Stimulated activated CD8-positive, alpha-beta memory T cell treated with anti-CD3 and anti-CD28 coated beads, Interleukin-7, amount 100 ng/mL, for 4 hours (primary cell): ENCODE results near the gene SLC35D2.
"Not testable (repeated sequence)": the region's sequence is repeated elsewhere in the genome, so short reads cannot be mapped to it uniquely, and the experiment has no call there.

Experiments
- DNase-seq, 2 donors: peaks; one replicate each; pipeline ENCODE4 v3.0.0-alpha.2; 2020; ENCODE audit warnings: low read depth in 2 of 2

The SLC35D2 gene

DNA sequence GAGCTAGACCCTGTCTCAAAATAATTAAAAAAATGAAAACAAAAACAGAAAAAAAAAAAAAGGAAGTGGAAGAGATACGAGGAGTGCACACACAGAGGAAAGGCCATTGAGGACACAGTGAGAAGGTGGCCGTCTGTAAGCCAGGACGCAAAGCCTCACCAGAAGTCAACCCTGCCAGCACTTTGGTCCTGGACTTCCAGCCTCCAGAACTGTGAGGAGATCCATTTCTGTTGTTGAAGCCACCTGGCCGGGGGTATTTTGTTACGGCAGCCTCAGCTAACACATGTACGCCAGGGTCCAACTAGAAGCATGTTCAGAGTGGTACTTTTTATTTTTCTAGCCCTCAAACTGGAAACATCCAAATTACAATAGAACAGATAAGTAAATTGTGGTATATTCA is 21.8 kb downstream of the SLC35D2 start:
- DNase-seq: no peak

DNA sequence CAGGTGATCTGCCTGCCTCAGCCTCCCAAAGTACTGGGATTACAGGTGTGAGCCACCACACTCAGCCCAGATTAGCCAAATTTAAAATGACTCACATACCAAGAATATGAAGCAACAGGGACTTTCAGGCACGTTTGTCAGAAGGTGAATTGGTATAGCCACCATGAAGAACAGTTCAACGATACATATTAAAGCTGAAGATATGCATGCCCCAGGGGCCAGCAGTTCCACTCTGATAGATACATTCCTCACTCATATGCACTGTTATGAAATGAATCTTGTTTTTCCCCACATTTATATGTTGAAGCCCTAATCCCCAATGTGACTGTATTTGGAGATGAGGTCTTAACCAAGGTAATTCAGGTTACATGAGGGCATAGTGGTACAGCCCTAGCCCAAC is 22.5 kb downstream of the SLC35D2 start:
- no peak for DNase-seq

GRCh38 chr9:96360523-96360922 is 23.0 kb downstream of the SLC35D2 start:
- not testable (repeated sequence) for DNase-seq

DNA sequence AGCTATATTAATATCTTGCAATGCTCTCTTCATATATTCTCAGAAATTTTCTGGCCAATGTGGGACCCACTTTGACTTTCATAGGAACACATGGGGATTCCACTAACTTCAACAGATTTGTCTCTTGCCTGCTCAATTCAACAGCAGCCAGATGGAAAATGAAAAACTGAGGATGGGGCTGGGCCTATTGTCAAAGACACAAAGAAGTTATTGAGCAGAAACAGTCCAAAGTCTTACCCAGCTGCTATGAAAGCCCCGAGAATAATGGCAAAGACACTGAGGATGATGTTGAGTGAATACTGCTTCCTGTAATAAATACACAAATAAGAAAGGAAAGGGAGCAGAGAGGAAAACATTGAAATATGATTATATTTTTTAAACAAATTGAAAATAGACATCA is 32.6 kb downstream of the SLC35D2 start:
- no peak for DNase-seq

DNA sequence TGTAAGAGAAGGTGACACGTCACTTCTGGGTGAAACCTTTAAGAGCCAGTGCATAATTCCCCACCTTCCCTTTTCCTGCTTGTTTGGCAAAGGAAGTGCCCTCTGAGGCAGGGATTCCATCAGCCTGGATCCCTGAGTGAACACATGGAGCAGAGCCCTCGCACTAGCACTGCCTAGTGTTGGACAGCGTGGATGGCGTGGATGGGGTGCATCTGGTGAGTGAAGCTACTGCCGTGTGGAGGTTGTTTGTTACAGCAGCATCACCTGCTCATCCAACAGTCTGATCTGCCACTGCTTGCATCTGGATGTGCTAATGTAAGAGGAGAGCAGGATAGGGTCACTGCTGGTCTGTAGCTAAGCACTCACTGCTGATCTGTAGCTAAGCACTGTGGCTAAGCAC is 35.2 kb downstream of the SLC35D2 start:
- no peak for DNase-seq

- no peak for DNase-seq
Measured at GRCh38 chr9:96345551-96345950, 38.0 kb downstream of the SLC35D2 start.

DNA sequence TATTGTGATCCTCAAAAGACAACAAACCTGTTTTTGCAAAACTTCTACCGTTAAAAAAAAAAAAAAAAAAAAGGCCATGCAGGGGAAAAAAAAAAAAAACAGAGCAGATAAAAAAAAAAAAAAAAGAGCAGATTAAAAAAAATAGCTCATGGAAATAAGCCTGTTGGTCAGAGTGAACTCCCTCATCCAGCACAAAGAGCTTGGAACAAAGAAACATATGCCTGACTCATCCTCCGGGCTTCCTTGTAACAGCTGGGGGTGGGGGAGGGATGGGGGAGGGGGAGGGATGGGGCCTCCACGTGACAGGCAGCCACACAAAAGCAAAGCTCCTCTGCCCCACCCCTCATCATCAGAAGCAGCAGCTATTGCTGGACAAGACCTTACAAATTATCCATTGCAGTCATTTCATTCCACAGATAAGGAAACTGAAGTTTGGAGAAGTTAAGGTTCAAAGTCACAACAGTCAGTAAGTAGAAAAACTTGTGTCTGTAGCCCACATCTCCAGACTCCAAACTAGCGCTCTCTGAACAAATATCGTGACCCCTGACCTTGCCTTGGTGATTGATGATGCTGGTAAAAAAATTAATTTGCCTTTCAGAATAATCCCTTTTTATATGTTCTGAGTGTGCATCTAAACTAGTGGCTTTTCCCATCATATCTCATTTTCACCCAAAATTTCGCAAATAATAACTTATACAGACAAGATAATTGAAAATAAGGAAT is 38.9 kb downstream of the SLC35D2 start:
- DNase-seq: no peak

DNA sequence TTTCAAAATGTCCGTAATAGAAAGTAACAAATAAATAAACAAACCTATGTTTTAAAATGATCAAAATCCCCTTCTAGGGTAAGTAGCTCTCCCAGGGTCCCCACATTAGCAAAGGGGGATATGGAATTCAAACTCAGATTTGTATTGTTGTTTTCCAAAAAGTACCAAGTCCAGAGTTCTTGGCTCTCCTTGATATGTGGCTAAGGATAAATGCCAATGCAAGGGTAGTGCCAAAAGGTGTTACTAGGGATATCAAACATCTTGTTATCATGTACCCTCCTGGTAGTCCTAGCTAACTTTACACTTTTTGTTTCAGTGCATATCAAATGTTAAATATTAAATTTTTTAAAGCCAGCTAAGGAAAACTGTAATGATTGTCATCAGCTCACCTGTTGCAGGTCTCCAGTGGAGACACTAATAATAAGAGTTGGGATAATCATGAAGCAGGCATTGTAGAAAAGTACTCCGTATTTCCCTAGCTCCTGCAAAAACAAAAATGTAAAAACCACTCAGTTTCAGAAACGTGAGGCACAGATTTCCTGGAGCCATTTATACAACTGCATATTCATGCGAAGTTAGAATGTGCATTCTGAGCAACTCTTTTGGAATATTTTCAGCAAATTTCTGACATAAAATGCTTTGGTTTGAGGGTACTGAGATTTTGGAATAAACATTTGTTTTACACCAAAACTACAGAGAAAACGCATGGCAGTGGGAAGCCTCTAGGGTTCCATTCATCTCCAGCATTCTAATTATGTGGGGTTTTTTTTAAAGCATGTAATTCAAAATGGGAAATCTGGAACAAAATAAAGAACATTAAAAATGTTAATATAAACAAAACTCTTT is 39.8 kb downstream of the SLC35D2 start:
- no peak for DNase-seq

DNA sequence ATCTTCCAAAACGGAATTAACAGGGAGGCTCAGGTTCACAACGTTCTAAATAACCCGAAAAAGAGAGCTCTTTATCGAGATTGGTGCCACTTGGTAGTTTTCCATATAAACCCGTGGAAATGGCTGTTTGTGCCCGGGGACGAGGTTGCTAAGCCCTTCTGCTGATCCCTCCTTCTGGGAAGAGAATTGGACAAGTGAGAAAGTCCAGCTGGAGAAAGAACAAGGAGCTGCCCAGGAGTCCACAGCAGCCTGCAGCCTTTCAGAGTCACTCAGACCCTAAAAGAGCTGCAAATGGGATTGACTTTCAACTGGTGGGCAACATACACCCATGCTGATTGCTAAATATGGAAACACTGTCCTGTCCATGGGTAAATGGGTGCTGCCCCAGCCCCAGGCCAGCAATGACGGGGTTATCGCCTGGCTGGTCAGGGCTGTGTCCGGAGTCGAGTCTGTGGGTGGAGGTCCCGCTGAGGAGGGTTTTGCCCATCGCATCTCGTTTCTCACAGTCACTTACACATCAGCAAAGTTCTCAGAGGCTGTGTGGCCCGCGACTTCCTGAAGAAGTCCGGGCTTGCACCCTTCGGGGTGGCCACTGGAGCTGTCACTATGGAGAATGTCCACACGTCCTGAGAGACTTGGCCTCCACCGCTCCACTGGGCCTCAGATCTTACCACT is 40.8 kb downstream of the SLC35D2 start:
- DNase-seq: no peak

- DNase-seq: no peak
Measured at GRCh38 chr9:96340707-96341106, 42.8 kb downstream of the SLC35D2 start.

GRCh38 chr9:96338299-96338698 is 45.2 kb downstream of the SLC35D2 start:
- no peak for DNase-seq

DNA sequence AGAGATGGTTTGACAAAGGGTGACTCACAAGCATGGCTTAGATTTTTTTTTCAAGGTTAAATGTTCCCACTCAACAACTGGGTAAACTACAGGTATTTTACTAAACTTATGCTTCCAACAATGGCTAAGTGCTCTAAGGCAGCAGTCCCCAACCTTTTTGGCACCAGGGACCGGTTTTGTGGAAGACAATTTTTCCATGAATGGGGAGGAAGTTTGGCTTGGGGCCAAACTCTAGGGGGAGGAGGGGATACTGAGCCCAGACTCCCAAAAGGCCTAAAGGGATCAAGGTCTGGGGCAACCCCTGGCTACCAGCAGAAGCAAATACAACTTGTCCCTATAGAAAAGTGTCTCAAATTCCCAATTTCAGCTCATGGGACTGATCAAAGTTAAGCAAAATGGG is 49.6 kb downstream of the SLC35D2 start:
- no peak for DNase-seq

GRCh38 chr9:96331236-96331947 is 52.1 kb downstream of the SLC35D2 start:
- no peak for DNase-seq

DNA sequence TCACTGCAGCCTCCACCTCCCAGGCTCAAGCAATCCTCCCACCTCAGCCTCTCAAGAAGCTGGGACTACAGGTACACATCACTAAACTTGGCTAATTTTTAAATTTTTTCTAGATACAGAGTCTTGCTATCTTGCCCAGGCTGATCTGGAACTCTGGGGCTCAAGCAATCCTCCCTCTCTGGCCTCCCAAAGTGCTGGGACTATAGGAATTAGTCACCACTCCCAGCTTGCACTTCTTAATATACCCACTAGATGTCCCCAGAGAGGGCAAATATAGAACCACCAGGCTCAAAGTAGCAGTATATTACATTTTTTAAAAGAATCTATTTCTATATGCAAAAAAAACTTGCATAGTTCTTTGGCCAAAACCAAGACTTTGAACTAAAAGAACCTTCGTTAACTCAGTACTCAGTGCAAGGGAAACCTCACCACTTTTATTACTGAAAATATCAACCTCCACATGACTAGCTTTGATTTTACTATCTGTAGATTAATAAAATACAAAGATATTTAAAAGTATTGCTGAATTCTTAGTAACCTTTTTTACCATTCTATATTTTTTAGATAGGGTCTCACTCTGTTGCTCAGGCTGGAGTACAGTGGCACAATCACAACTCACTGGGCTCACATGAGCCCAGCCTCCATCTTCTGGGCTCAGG is 55.7 kb downstream of the SLC35D2 start:
- peak; percentile 2 to 6 for DNase-seq

- no peak for DNase-seq
Measured at GRCh38 chr9:96323169-96323568, 60.3 kb downstream of the SLC35D2 start.

GRCh38 chr9:96322736-96323135 is 60.8 kb downstream of the SLC35D2 start:
- not testable (repeated sequence) for DNase-seq

- not testable (repeated sequence) for DNase-seq
Measured at GRCh38 chr9:96322210-96322609, 61.3 kb downstream of the SLC35D2 start.

GRCh38 chr9:96321515-96321914 is 62.0 kb downstream of the SLC35D2 start:
- DNase-seq: no peak

GRCh38 chr9:96320749-96321280 is 62.7 kb downstream of the SLC35D2 start:
- DNase-seq: no peak

DNA sequence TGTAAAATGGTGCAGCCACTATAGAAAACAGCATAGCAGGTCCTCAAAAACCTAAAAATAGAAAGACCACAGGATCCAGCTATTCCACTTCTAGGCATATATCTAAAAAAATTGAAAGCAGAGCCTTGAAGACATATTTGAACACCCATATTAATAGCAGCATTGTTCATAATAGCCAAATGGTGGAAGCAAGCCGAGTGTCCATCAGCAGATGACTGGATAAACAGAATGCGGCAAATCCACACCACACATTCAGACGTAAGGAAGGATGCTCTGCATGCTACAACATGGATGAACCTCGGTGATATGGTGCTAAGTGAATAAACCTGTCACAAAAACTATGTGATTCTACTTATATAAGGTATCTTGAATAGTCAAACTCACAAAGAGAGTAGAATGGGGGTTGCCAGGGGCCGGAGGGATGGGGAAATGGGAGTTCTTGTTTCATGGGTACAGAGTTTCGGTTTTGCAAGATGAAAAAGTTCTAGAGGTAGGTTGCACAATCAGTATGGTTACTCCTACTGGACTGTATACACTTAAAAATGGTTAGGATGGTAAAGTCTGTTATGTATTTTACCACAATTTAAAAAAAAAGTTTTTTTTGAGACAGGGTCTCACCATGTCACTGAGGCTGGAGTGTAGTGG is 64.5 kb downstream of the SLC35D2 start:
- DNase-seq: no peak
